ENCODE measurements around the gene RAP2B.

DNA sequence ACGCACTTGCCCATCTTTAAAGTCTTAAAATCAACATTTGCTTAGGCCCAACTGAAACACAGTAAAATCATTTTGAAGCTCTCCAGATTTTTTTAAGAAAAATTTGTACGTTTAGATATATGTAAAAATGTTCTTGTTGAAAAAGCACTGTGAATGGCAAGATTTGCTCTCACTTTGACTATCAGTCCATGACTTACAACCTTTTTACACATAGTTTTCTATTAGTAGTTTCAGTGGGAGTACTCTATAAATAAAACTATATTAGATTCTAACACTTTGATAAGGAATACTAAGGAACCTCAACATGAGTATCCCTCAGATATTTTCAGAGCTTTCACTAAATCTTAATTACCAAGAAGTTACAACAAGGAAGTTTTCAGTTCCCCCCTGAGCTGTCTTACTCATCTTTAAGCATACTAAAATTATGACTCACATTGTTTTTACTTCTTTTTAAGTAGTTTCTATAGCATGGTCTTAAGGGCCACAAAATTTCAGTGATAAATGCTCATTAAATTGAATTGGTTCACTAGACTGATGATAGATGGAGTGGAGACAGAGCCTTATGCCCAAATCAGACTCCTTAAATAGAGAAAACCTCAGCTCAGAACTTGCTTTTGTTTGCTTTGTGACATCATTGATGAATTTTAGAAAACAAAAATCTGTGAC lies 31.6 kb upstream of the RAP2B start:
- TF ChIP-seq CTCF (IDR thresholded peaks at IDR 0.05) (no peak), POLR2A (IDR thresholded peaks at IDR 0.05) (no peak)

Measured in Peyer's patch (tissue), 4 donors.